ENCODE results near the gene TPH1. TPM values are rescaled to one million over a fixed set of nuclear protein-coding genes. Genes with fewer than 3 reads are reported as not detected.

The TPH1 gene
- total and polyA plus RNA-seq, 9 of the 15 experiments (the other 6 are each of a cell fraction or from before 2014, with no cell fraction given), result 0.04 to 0.29 (median 0.17) TPM

GRCh38 chr11:18010977-18011586, 35.0 kb downstream of the TPH1 start (continued):
- TF ChIP-seq FOXK2 (conservative IDR thresholded peaks at IDR 0.05 in 1 of 2, IDR thresholded peaks at IDR 0.05 in 1 of 2; ENCODE audit: low read depth in 2 of 2) (0 out of 4 replicates have a peak, but pooled peaks of 1 of the 2 experiments have one; percentile 31), L3MBTL2 (IDR thresholded peaks at IDR 0.05) (peak; percentile 81), ZNF232 (CRISPR knock-in tag; IDR thresholded peaks at IDR 0.05) (no peak), SNIP1 (IDR thresholded peaks at IDR 0.05; ENCODE audit: low read depth) (0 out of 2 replicates have a peak, but pooled peaks have one; percentile 68), NCOA1 (IDR thresholded peaks at IDR 0.05; ENCODE audit: low read depth) (peak; percentile 61), ZNF586 (CRISPR knock-in tag; conservative IDR thresholded peaks at IDR 0.05) (no peak), NKRF (IDR thresholded peaks at IDR 0.05; ENCODE audit: borderline replicate concordance) (peak; percentile 51; the same call in 1 of the 2 replicates), YY1 (IDR thresholded peaks at IDR 0.05; ENCODE audit: borderline replicate concordance in 1 of 3, control insufficient read depth in 1 of 3, extremely low read depth in 1 of 3, insufficient read depth in 3 of 3, insufficient read length in 1 of 3, insufficient replicate concordance in 2 of 3, low read depth in 1 of 3, low read length in 2 of 3) (peak in 1 of 3 experiments; percentile 64), ATF7 (IDR thresholded peaks at IDR 0.05) (peak; percentile 68), MAX (CRISPR knock-in tag; IDR thresholded peaks at IDR 0.05) (peak; percentile 47; the same call in 1 of the 2 replicates), JUN (IDR thresholded peaks at IDR 0.05; ENCODE audit: borderline replicate concordance, low read depth, low read length) (0 out of 2 replicates have a peak, but pooled peaks have one; percentile 13), JUN (CRISPR knock-in tag; IDR thresholded peaks at IDR 0.05; ENCODE audit: borderline replicate concordance) (no peak), EP300 (IDR thresholded peaks at IDR 0.05; ENCODE audit: low read length) (no peak; the same call in 1 of the 2 replicates), NRF1 (conservative IDR thresholded peaks at IDR 0.05 in 1 of 2, IDR thresholded peaks at IDR 0.05 in 1 of 2) (peak; percentile 38 to 61)
